ENCODE measurements around the gene SYP.

DNA sequence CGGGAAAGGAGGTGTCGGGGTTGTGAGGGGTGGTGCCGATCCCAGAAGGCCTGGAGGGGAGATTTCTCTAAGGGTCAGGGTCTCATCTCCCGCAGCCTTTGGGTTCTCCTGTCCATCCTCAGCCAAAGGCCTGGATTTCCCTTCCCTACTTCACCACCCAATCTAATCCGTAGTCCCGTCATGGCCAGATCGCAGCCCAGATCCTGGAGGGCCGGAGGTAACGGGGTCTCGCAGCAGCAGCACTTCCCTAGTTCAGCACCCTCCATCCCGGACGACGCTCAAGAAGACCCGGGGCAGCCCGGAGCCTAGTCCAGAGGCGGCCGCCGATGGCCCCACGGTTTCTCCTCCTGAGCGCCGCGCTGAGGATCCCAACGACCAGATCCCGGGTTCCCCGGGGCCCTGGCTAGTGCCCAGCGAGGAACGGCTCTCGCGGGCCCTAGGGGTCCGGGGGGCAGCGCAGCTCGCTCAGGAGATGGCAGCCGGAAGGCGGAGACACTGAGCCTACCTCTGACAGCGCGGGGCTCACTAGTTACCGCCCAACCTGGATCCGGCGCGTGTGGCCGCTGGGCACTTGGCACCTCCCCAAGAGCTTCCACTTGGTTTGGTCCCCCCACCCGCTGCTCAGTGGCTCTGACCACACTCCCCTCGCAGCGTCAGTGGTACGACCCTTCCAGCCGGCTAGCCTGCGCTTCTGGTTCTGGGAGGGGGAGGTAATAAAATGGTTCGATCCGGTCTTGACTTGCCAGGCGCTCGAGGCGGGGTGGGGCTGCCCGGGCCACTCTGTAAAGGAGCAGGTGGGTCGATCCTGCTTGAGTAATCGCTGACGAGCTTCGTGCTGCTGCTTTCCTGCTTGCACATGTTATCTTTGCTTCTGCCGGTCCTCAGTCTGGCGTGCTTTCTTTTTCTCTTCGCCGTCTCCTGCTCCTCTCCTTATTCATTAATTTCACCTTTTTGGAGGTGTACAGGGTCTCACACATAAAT is 33.8 kb downstream of the SYP start:
- TF ChIP-seq, protein P1, sequence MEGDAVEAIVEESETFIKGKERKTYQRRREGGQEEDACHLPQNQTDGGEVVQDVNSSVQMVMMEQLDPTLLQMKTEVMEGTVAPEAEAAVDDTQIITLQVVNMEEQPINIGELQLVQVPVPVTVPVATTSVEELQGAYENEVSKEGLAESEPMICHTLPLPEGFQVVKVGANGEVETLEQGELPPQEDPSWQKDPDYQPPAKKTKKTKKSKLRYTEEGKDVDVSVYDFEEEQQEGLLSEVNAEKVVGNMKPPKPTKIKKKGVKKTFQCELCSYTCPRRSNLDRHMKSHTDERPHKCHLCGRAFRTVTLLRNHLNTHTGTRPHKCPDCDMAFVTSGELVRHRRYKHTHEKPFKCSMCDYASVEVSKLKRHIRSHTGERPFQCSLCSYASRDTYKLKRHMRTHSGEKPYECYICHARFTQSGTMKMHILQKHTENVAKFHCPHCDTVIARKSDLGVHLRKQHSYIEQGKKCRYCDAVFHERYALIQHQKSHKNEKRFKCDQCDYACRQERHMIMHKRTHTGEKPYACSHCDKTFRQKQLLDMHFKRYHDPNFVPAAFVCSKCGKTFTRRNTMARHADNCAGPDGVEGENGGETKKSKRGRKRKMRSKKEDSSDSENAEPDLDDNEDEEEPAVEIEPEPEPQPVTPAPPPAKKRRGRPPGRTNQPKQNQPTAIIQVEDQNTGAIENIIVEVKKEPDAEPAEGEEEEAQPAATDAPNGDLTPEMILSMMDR (IDR thresholded peaks at IDR 0.05): peak in 2 of 3 experiments; percentile 21 to 33
- TF ChIP-seq POLR2A (IDR thresholded peaks at IDR 0.05; ENCODE audit: low read depth) (peak; percentile 19), POLR2AphosphoS5 (IDR thresholded peaks at IDR 0.05) (peak; percentile 51 to 58)
